Esophagus squamous epithelium (tissue), 5 donors: ENCODE results near the gene RD3L. TPM values are rescaled to one million over a fixed set of nuclear protein-coding genes. Genes with fewer than 3 reads are reported as not detected.

Experiments used
- DNase-seq: peaks from one replicate; lab custom pipeline; 2025; lab: John Stamatoyannopoulos, UW
- H3K27ac ChIP-seq, 4 donors: fragments of 200-600 bp; sonication (generic); one replicate each; pipeline ENCODE4 v1.5.1; 2016 to 2019; ENCODE audit warnings: mild to moderate bottlenecking in 1 of 4
- H3K27me3 ChIP-seq, 4 donors: fragments of 200-600 bp; sonication (generic); 1 replicate in 3 of 4; 2 replicates in 1 of 4; pipeline versions ENCODE4 v1.5.1 to v1.6.0; 2017 to 2021; ENCODE audit warnings: antibody characterized with exemption in 1 of 4
- H3K36me3 ChIP-seq, 3 donors: fragments of 200-600 bp; sonication (generic); one replicate each; pipeline ENCODE4 v1.5.1; 2016 to 2019
- H3K4me1 ChIP-seq, 3 donors: fragments of 200-600 bp; sonication (generic); one replicate each; pipeline ENCODE4 v1.5.1; 2017 to 2019
- H3K4me3 ChIP-seq, 4 donors: fragments of 200-600 bp; sonication (generic); 1 replicate in 3 of 4; 2 replicates in 1 of 4; pipeline ENCODE4 v1.5.1; 2016 to 2019; ENCODE audit warnings: mild to moderate bottlenecking in 2 of 4, moderate library complexity in 1 of 4
- H3K9me3 ChIP-seq, 3 donors: fragments of 200-600 bp; sonication (generic); one replicate each; pipeline ENCODE4 v1.5.1; 2016 to 2019
- CTCF ChIP-seq, 6 experiments: fragments of 450-650 bp in 4 of 6; fragments of 200-600 bp in 2 of 6; sonication (generic) in 2 of 6; IDR thresholded peaks; one replicate each; pipeline ENCODE4 v1.5.1; 2016 to 2019; ENCODE audit warnings: antibody characterized with exemption in 6 of 6, mild to moderate bottlenecking in 4 of 6, moderate library complexity in 4 of 6
- POLR2A ChIP-seq, 4 donors: fragments of 450-650 bp; IDR thresholded peaks; one replicate each; pipeline ENCODE4 v1.6.1; 2017; ENCODE audit warnings: antibody characterized with exemption in 4 of 4, mild to moderate bottlenecking in 4 of 4, moderate library complexity in 3 of 4
- WGBS, 2 donors: methylation state at CpG; one replicate each; pipeline ENCODE4 v1.1.5; 2018; 5-methylcytosine and 5-hydroxymethylcytosine counted together
- intact Hi-C: fragments of 100-400 bp; cut with DNase I; formaldehyde crosslinking; loops from one replicate; pipeline ENCODE4 v1.15.0; 2022
- total RNA-seq, 4 donors: library from RNA; depleted of rRNA; stranded (reverse); fragments of >200 nt; gene quantifications; one replicate each; pipeline ENCODE4 v1.1.0, GENCODE V29; 2016
- donor health status: DM: yes; HTN: yes; CAD: no.

The RD3L gene
- total RNA-seq, 4 donors from 2014 or later: not detected

- Histone ChIP-seq H3K4me3 (no peak overlapping the region), H3K27me3 (no peaks in the 10 kb centered on the region), H3K27ac (peak overlapping the region in 1 of 4 donors; percentile 46), H3K36me3 (no peaks in the 10 kb centered on the region), H3K9me3 (no peaks in the 10 kb centered on the region), H3K4me1 (peaks cover 9 to 55% (median 21%) of the 10 kb centered on the region in 3 donors)
- TF ChIP-seq CTCF (IDR thresholded peaks at IDR 0.05): no peak
- TF ChIP-seq POLR2A (IDR thresholded peaks at IDR 0.05): no peak
- WGBS, 2 donors: 95 to 100% methylated on average over 9 of the region's 15 CpGs
- intact Hi-C loops: no loop called here
- DNase-seq: no peak
Observed at GRCh38 chr14:103891667-103892215, 50.6 kb downstream of the RD3L start.

GRCh38 chr14:103890821-103891666 is 51.3 kb downstream of the RD3L start:
- TF ChIP-seq CTCF (IDR thresholded peaks at IDR 0.05) (no peak), POLR2A (IDR thresholded peaks at IDR 0.05) (no peak)
- DNase-seq: no peak
- intact Hi-C loops: no loop called here
- H3K4me3 ChIP-seq: no peak overlapping the region
- H3K4me1 ChIP-seq: peaks cover 9 to 52% (median 21%) of the 10 kb centered on the region in 3 donors
- 70 to 93% methylated on average over 3 to 6 of the region's 18 CpGs for WGBS, 2 donors
- H3K27me3 ChIP-seq: no peaks in the 10 kb centered on the region
- H3K9me3 ChIP-seq: no peaks in the 10 kb centered on the region
- no peaks in the 10 kb centered on the region for H3K36me3 ChIP-seq
- H3K27ac ChIP-seq: peak overlapping the region in 2 of 4 donors; percentile 3 to 46

Other genes with a start within 250 kb of the RD3L start
- gene XRCC3, start 227.1 kb downstream of the RD3L start, total RNA-seq: 10 to 100 TPM; 10.9 to 17.8 (median 12.6) TPM
- 100 to 1,000 TPM in 2 of 4 donors, 10 to 100 TPM in 2; 69.5 to 134 (median 89.3) TPM for gene ZFYVE21, start 226.7 kb downstream of the RD3L start, total RNA-seq
- 10 to 100 TPM; 12.7 to 25.0 (median 20.6) TPM for gene PPP1R13B, start 95.0 kb downstream of the RD3L start, total RNA-seq
- 1 to 10 TPM in 1 of 4 donors, under 1 TPM in 3; 0.09 to 6.0 (median 0.74) TPM for gene TDRD9, start 14.1 kb downstream of the RD3L start, total RNA-seq
- 10 to 100 TPM; 12.2 to 78.2 (median 40.8) TPM for gene ASPG, start 143.2 kb upstream of the RD3L start, total RNA-seq
- 1 to 10 TPM in 2 of 4 donors, under 1 TPM in 2; 0.80 to 2.7 (median 0.96) TPM for gene KIF26A, start 196.1 kb upstream of the RD3L start, total RNA-seq